HepG2 (cell line): ENCODE results near the gene YPEL3. TPM values are rescaled to one million over a fixed set of nuclear protein-coding genes. Genes with fewer than 3 reads are reported as not detected.
A peak's percentile ranks its signal among the peaks of the same experiment; 100 is the strongest.

Experiments used
- AFF4 ChIP-seq: sonication (generic); formaldehyde crosslinking; IDR thresholded peaks from 2 replicates; pipeline ENCODE4 v1.4.0; 2020; ENCODE audit warnings: missing genetic modification reagents
- HDAC1 ChIP-seq: sonication (generic); formaldehyde crosslinking; IDR thresholded peaks from 2 replicates; pipeline ENCODE4 v1.5.1; 2020; ENCODE audit warnings: mild to moderate bottlenecking, missing genetic modification reagents
- REXO4 ChIP-seq: sonication (generic); formaldehyde crosslinking; IDR thresholded peaks from 2 replicates; pipeline ENCODE4 v1.8.0; 2022; ENCODE audit warnings: missing genetic modification reagents, mild to moderate bottlenecking, borderline replicate concordance
- RXRA ChIP-seq: sonication (generic); formaldehyde crosslinking; IDR thresholded peaks from 2 replicates; pipeline ENCODE4 v1.5.1; 2020; ENCODE audit warnings: missing genetic modification reagents
- SRSF9 ChIP-seq: fragments of 200-400 bp; formaldehyde crosslinking; IDR thresholded peaks from 2 replicates; pipeline ENCODE4 v1.6.1; 2018; ENCODE audit warnings: borderline replicate concordance, mild to moderate bottlenecking, low read depth, low read length; ENCODE audit not compliant: insufficient read depth, poor library complexity, severe bottlenecking
- ZBTB21 ChIP-seq: sonication (generic); formaldehyde crosslinking; IDR thresholded peaks from 2 replicates; pipeline ENCODE4 v1.4.0; 2020; ENCODE audit warnings: missing genetic modification reagents
- ZBTB4 ChIP-seq: sonication (generic); formaldehyde crosslinking; IDR thresholded peaks from 2 replicates; pipeline ENCODE4 v1.4.0; 2020; ENCODE audit warnings: missing genetic modification reagents, mild to moderate bottlenecking, borderline replicate concordance
- ZBTB44 ChIP-seq: sonication (generic); formaldehyde crosslinking; IDR thresholded peaks from 2 replicates; pipeline ENCODE4 v1.4.0; 2020; ENCODE audit warnings: missing genetic modification reagents
- ZFX ChIP-seq: sonication (generic); formaldehyde crosslinking; IDR thresholded peaks from 2 replicates; pipeline ENCODE4 v1.4.0; 2020; ENCODE audit warnings: mild to moderate bottlenecking, low read depth, missing genetic modification reagents, moderate library complexity
- ZNF432 ChIP-seq: sonication (generic); formaldehyde crosslinking; IDR thresholded peaks from 2 replicates; pipeline ENCODE4 v1.5.0; 2020; ENCODE audit warnings: missing genetic modification reagents, mild to moderate bottlenecking, borderline replicate concordance
- ZNF530 ChIP-seq: sonication (generic); formaldehyde crosslinking; IDR thresholded peaks from 2 replicates; pipeline ENCODE4 v1.5.0; 2020; ENCODE audit warnings: low read depth, mild to moderate bottlenecking, missing genetic modification reagents
- ZNF609 ChIP-seq: sonication (generic); formaldehyde crosslinking; IDR thresholded peaks from 2 replicates; pipeline ENCODE4 v1.4.0; 2020; ENCODE audit warnings: mild to moderate bottlenecking, missing genetic modification reagents, borderline replicate concordance
- ZNF652 ChIP-seq: IDR thresholded peaks from 2 replicates; pipeline ENCODE4 v1.6.1; 2016; ENCODE audit warnings: low read depth, borderline replicate concordance
- ZNF792 ChIP-seq: IDR thresholded peaks from 2 replicates; pipeline ENCODE4 v1.6.1; 2016
- polyA plus RNA-seq, 8 experiments: library from polyadenylated mRNA; depleted of rRNA in 3 of 8; stranded (reverse) in 7 of 8; unstranded in 1 of 8; fragments of >200 nt; fragmentation: Illumina TruSeq in 4 of 8; extraction: Trizol in 4 of 8; gene quantifications; 2 replicates each; pipeline versions ENCODE4 v1.2.1 to v1.2.3, GENCODE V29; 2011 to 2016; ENCODE audit warnings: low read depth in 4 of 8, missing spikeins in 1 of 8, mixed read lengths in 1 of 8; ENCODE audit not compliant: insufficient read depth in 1 of 8
- total RNA-seq, 5 experiments: library from RNA; depleted of rRNA; stranded (reverse); fragments of >200 nt; fragmentation: Illumina TruSeq; extraction: Trizol; gene quantifications; 2 replicates each; pipeline ENCODE4 v1.2.3, GENCODE V29; 2016; ENCODE audit warnings: low read depth in 1 of 5

Gene YPEL3
- total and polyA plus RNA-seq, 2 of the 13 experiments (the other 11 are each of a cell fraction or from before 2014, with no cell fraction given), result 5.4 to 47.0 TPM

- no peak for TF ChIP-seq ZBTB4 (CRISPR knock-in tag)
- TF ChIP-seq ZNF652, result no peak
- no peak for TF ChIP-seq ZNF530 (CRISPR knock-in tag)
- TF ChIP-seq ZBTB44, result no peak
- no peak for TF ChIP-seq SRSF9
- TF ChIP-seq RXRA (CRISPR knock-in tag), result no peak; the same call in 1 of the 2 replicates
- no peak for TF ChIP-seq ZNF432
- TF ChIP-seq HDAC1 (CRISPR knock-in tag), result no peak
- peak; percentile 55; the same call in 1 of the 2 replicates for TF ChIP-seq AFF4 (CRISPR knock-in tag)
- no peak for TF ChIP-seq ZBTB21 (CRISPR knock-in tag)
- TF ChIP-seq REXO4 (CRISPR knock-in tag), result no peak
- TF ChIP-seq ZNF792 (CRISPR knock-in tag), result 0 out of 2 replicates have a peak, but pooled peaks have one; percentile 70
- TF ChIP-seq ZNF609 (CRISPR knock-in tag), result no peak; the same call in 1 of the 2 replicates
- TF ChIP-seq ZFX (CRISPR knock-in tag), result no peak
These were observed 32.6 kb downstream of the YPEL3 start (continued) for GRCh38 chr16:30063278-30063892.
